ENCODE results near the gene PLXNB2. TPM values are rescaled to one million over a fixed set of nuclear protein-coding genes. Genes with fewer than 3 reads are reported as not detected.

Gene PLXNB2
- total RNA-seq, 1 experiment from 2014 or later: 227 TPM

DNA sequence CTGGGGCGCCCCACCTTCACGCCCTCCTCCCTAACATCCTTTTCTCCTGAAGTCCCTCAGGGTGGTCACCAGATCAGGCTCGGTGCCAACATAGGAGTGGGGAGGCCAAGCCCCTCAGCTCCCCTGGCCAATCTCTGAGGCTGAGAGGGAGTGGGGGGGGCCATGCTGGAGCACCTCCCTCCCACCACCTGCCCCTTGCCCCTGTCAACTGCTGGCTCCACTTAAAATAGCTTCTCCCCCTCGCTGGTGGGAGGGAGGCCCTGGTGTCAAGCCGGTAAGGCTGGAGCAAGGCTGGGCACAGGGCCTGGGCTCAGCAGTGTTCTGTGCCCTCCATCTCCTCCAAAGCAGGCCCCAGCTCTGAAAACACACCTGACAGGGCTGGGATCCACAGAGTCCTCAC, 4.9 kb downstream of the PLXNB2 start:
- Histone ChIP-seq H3K27me3 (ENCODE audit: control insufficient read depth, insufficient read depth, low read length) (no peaks in the 10 kb centered on the region), H3K27ac (ENCODE audit: low read length) (peak overlapping the region; percentile 83), H3K4me3 (ENCODE audit: low read depth in 2 of 2, low read length in 2 of 2) (no peak overlapping the region), H3K4me1 (ENCODE audit: control insufficient read depth, insufficient read depth, low read length) (peaks cover 63% of the 10 kb centered on the region), H3K9me3 (ENCODE audit: control insufficient read depth, insufficient read depth, low read depth, low read length) (no peaks in the 10 kb centered on the region), H3K36me3 (ENCODE audit: control insufficient read depth, insufficient read depth, low read length) (no peaks in the 10 kb centered on the region; the same call in 1 of the 2 replicates)
- no TSS peak for BruUV-seq (replicated peaks)
- POLR2A ChIA-PET: no interaction called here
- intact Hi-C loops (cut with micrococcal nuclease; ENCODE audit: unreplicated experiment) (no loop called here), in situ Hi-C loops (cut with HindIII; ENCODE audit: low pct_unique_long_range_greater_than_20kb, low sequenced_read_pairs) (no loop called here)
- CTCF ChIA-PET: interaction anchor here (0.6 kb wide), 1 partner anchor 39 kb away, joined by 8 read pairs; no protein-coding TSS in a partner anchor
- TF ChIP-seq TCF7L2 (IDR thresholded peaks at IDR 0.05; ENCODE audit: low read depth, low read length) (no peak), SIN3A (IDR thresholded peaks at IDR 0.05; ENCODE audit: borderline replicate concordance, insufficient read depth, low read depth, low read length) (no peak)
- DNase-seq (ENCODE audit: low read depth, low spot score) (no peak), ATAC-seq (no peak)

GRCh38 chr22:50302041-50302541, 5.4 kb downstream of the PLXNB2 start:
- Histone ChIP-seq H3K9me3 (ENCODE audit: control insufficient read depth, insufficient read depth, low read depth, low read length) (no peaks in the 10 kb centered on the region), H3K27ac (ENCODE audit: low read length) (peak overlapping the region; percentile 83), H3K4me3 (ENCODE audit: low read depth in 2 of 2, low read length in 2 of 2) (no peak overlapping the region), H3K4me1 (ENCODE audit: control insufficient read depth, insufficient read depth, low read length) (peaks cover 68% of the 10 kb centered on the region), H3K36me3 (ENCODE audit: control insufficient read depth, insufficient read depth, low read length) (no peaks in the 10 kb centered on the region; the same call in 1 of the 2 replicates), H3K27me3 (ENCODE audit: control insufficient read depth, insufficient read depth, low read length) (no peaks in the 10 kb centered on the region)
- in situ Hi-C loops (cut with HindIII; ENCODE audit: low pct_unique_long_range_greater_than_20kb, low sequenced_read_pairs) (no loop called here), intact Hi-C loops (cut with micrococcal nuclease; ENCODE audit: unreplicated experiment) (no loop called here)
- no TSS peak for BruUV-seq (replicated peaks)
- DNase-seq (ENCODE audit: low read depth, low spot score) (no peak), ATAC-seq (no peak)
- TF ChIP-seq TCF7L2 (IDR thresholded peaks at IDR 0.05; ENCODE audit: low read depth, low read length) (no peak), SIN3A (IDR thresholded peaks at IDR 0.05; ENCODE audit: borderline replicate concordance, insufficient read depth, low read depth, low read length) (no peak), POLR2AphosphoS5 (IDR thresholded peaks at IDR 0.05; ENCODE audit: low read depth, low read length) (no peak)
- TF ChIP-seq, protein P1, sequence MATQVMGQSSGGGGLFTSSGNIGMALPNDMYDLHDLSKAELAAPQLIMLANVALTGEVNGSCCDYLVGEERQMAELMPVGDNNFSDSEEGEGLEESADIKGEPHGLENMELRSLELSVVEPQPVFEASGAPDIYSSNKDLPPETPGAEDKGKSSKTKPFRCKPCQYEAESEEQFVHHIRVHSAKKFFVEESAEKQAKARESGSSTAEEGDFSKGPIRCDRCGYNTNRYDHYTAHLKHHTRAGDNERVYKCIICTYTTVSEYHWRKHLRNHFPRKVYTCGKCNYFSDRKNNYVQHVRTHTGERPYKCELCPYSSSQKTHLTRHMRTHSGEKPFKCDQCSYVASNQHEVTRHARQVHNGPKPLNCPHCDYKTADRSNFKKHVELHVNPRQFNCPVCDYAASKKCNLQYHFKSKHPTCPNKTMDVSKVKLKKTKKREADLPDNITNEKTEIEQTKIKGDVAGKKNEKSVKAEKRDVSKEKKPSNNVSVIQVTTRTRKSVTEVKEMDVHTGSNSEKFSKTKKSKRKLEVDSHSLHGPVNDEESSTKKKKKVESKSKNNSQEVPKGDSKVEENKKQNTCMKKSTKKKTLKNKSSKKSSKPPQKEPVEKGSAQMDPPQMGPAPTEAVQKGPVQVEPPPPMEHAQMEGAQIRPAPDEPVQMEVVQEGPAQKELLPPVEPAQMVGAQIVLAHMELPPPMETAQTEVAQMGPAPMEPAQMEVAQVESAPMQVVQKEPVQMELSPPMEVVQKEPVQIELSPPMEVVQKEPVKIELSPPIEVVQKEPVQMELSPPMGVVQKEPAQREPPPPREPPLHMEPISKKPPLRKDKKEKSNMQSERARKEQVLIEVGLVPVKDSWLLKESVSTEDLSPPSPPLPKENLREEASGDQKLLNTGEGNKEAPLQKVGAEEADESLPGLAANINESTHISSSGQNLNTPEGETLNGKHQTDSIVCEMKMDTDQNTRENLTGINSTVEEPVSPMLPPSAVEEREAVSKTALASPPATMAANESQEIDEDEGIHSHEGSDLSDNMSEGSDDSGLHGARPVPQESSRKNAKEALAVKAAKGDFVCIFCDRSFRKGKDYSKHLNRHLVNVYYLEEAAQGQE (IDR thresholded peaks at IDR 0.05; ENCODE audit: insufficient read depth in 1 of 2, low read depth in 2 of 2, low read length in 1 of 2): no peak
- TF ChIP-seq, protein P2, sequence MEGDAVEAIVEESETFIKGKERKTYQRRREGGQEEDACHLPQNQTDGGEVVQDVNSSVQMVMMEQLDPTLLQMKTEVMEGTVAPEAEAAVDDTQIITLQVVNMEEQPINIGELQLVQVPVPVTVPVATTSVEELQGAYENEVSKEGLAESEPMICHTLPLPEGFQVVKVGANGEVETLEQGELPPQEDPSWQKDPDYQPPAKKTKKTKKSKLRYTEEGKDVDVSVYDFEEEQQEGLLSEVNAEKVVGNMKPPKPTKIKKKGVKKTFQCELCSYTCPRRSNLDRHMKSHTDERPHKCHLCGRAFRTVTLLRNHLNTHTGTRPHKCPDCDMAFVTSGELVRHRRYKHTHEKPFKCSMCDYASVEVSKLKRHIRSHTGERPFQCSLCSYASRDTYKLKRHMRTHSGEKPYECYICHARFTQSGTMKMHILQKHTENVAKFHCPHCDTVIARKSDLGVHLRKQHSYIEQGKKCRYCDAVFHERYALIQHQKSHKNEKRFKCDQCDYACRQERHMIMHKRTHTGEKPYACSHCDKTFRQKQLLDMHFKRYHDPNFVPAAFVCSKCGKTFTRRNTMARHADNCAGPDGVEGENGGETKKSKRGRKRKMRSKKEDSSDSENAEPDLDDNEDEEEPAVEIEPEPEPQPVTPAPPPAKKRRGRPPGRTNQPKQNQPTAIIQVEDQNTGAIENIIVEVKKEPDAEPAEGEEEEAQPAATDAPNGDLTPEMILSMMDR (IDR thresholded peaks at IDR 0.05): no peak
- CTCF ChIA-PET: interaction anchor here (0.6 kb wide), 1 partner anchor 39 kb away, joined by 8 read pairs; no protein-coding TSS in a partner anchor
- POLR2A ChIA-PET: interaction anchor here (0.5 kb wide), 1 partner anchor 124 kb away, joined by 3 read pairs; no protein-coding TSS in a partner anchor

DNA sequence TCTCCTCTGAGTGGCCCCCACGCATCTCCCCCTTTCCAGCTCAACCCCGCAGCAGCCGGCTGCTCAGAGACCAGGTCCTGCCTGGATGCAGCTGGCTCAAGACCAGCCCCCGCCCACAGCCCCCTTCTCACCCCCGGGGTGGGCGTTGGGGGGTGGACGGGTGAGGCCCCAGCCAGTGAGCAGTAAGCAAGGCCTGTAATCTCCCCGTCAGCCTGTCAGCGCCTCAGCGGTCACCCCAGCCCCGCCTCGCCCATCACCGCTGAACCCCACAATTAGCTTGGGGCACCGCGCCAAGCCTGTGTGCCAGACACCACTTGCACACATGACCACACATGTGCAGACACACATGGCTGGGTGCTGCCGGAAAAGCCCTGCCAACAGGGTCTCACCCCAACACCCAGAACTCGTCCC, 5.9 kb downstream of the PLXNB2 start:
- peak overlapping the region; percentile 83 for H3K27ac ChIP-seq (ENCODE audit: low read length)
- intact Hi-C loops (cut with micrococcal nuclease; ENCODE audit: unreplicated experiment) (no loop called here), in situ Hi-C loops (cut with HindIII; ENCODE audit: low pct_unique_long_range_greater_than_20kb, low sequenced_read_pairs) (no loop called here)
- BruUV-seq (replicated peaks): no TSS peak
- H3K36me3 ChIP-seq (ENCODE audit: control insufficient read depth, insufficient read depth, low read length): no peaks in the 10 kb centered on the region; the same call in 1 of the 2 replicates
- H3K9me3 ChIP-seq (ENCODE audit: control insufficient read depth, insufficient read depth, low read depth, low read length): no peaks in the 10 kb centered on the region
- no peaks in the 10 kb centered on the region for H3K27me3 ChIP-seq (ENCODE audit: control insufficient read depth, insufficient read depth, low read length)
- H3K4me3 ChIP-seq (ENCODE audit: low read depth in 2 of 2, low read length in 2 of 2): no peak overlapping the region
- ATAC-seq (no peak), DNase-seq (ENCODE audit: low read depth, low spot score) (no peak)
- ChIA-PET CTCF (no interaction called here), POLR2A (interaction anchor here (0.5 kb wide), 1 partner anchor 124 kb away, joined by 3 read pairs; no protein-coding TSS in a partner anchor)
- peaks cover 73% of the 10 kb centered on the region for H3K4me1 ChIP-seq (ENCODE audit: control insufficient read depth, insufficient read depth, low read length)
- TF ChIP-seq SIN3A (IDR thresholded peaks at IDR 0.05; ENCODE audit: borderline replicate concordance, insufficient read depth, low read depth, low read length): no peak
- TF ChIP-seq POLR2AphosphoS5 (IDR thresholded peaks at IDR 0.05; ENCODE audit: low read depth, low read length): no peak
- no peak for TF ChIP-seq TCF7L2 (IDR thresholded peaks at IDR 0.05; ENCODE audit: low read depth, low read length)
- TF ChIP-seq, protein P1 (IDR thresholded peaks at IDR 0.05; ENCODE audit: insufficient read depth in 1 of 2, low read depth in 2 of 2, low read length in 1 of 2): no peak
- TF ChIP-seq, protein P2 (IDR thresholded peaks at IDR 0.05): no peak

All from Panc1 (cell line).